GM12864 (cell line): ENCODE data around the gene NLGN1.

Experiments used
- DNase-seq: peaks from one replicate; pipeline ENCODE4 v3.0.0-alpha.2; 2011; ENCODE audit warnings: low read depth
- H3K4me3 ChIP-seq: 2 replicates; pipeline ENCODE4 v1.5.1; 2011; ENCODE audit warnings: mild to moderate bottlenecking, low read depth, low read length, control low read depth
- CTCF ChIP-seq: IDR thresholded peaks from 2 replicates; pipeline ENCODE4 v1.5.1; 2011; ENCODE audit warnings: low read depth, mild to moderate bottlenecking, moderate library complexity, low read length, control low read depth, inconsistent platforms; ENCODE audit errors: missing control alignments

NLGN1 gene

GRCh38 chr3:173932624-173933023, 535.1 kb downstream of the NLGN1 start:
- no peak overlapping the region for H3K4me3 ChIP-seq
- no peak for DNase-seq
- TF ChIP-seq CTCF: no peak

- no peak for TF ChIP-seq CTCF
- no peak for DNase-seq
- H3K4me3 ChIP-seq: no peak overlapping the region
Observed at GRCh38 chr3:173933113-173933512, 535.6 kb downstream of the NLGN1 start.

GRCh38 chr3:173936316-173936715, 538.8 kb downstream of the NLGN1 start:
- no peak overlapping the region for H3K4me3 ChIP-seq
- DNase-seq: no peak
- TF ChIP-seq CTCF: no peak

GRCh38 chr3:173938159-173938558, 540.6 kb downstream of the NLGN1 start:
- DNase-seq: no peak
- no peak overlapping the region for H3K4me3 ChIP-seq
- no peak for TF ChIP-seq CTCF

GRCh38 chr3:173938616-173939015, 541.1 kb downstream of the NLGN1 start:
- no peak overlapping the region for H3K4me3 ChIP-seq
- no peak for TF ChIP-seq CTCF
- no peak for DNase-seq

- TF ChIP-seq CTCF: no peak
- DNase-seq: no peak
- no peak overlapping the region for H3K4me3 ChIP-seq
Observed at GRCh38 chr3:173939331-173939730, 541.8 kb downstream of the NLGN1 start.

GRCh38 chr3:173943264-173943663, 545.7 kb downstream of the NLGN1 start:
- no peak for DNase-seq
- TF ChIP-seq CTCF: no peak
- H3K4me3 ChIP-seq: no peak overlapping the region
